Measurements from ENCODE around the gene RAP2B.
A peak's percentile ranks its signal among the peaks of the same experiment; 100 is the strongest.

The RAP2B gene

DNA sequence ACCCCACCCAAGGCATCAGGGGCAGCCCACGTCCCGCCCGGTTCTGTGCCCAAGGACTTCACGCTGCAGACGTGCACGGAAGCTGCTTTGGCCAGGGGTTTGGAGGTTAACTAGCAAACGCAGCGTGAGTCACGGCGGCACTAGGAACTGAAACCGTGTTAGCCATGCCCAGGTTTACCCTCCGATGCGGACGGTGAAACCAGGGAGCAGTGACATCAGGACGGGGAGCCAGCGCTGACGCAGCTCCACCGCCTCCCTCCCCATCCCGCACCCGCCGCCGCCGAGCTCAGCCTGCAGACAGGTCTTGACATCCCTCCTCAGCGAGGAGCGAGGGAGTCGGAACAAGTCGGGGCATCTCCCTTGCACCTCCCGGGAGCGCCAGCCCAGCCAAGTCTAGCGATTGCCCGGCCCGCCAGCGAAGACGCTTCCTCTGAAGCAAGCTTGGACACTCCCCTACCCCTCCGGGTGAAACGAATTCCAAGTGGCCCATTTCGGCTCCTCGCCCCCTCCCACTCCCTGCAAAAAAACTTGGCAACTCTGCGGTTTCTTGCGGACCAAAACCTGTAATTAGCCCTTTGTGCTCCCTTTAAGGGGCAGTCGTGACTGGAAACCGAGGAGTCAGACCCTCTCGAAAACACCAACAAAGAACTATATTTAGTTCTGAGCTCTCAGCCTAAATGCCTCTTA lies 1.4 kb upstream of the RAP2B start:
- DNase-seq (ENCODE audit: low read depth) = peak; percentile 88
- TF ChIP-seq, protein P1, sequence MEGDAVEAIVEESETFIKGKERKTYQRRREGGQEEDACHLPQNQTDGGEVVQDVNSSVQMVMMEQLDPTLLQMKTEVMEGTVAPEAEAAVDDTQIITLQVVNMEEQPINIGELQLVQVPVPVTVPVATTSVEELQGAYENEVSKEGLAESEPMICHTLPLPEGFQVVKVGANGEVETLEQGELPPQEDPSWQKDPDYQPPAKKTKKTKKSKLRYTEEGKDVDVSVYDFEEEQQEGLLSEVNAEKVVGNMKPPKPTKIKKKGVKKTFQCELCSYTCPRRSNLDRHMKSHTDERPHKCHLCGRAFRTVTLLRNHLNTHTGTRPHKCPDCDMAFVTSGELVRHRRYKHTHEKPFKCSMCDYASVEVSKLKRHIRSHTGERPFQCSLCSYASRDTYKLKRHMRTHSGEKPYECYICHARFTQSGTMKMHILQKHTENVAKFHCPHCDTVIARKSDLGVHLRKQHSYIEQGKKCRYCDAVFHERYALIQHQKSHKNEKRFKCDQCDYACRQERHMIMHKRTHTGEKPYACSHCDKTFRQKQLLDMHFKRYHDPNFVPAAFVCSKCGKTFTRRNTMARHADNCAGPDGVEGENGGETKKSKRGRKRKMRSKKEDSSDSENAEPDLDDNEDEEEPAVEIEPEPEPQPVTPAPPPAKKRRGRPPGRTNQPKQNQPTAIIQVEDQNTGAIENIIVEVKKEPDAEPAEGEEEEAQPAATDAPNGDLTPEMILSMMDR (conservative IDR thresholded peaks at IDR 0.05; ENCODE audit: low read depth, low read length) = no peak
- peak overlapping the region; percentile 75 for H3K4me3 ChIP-seq (ENCODE audit: low read depth, low read length)

DNA sequence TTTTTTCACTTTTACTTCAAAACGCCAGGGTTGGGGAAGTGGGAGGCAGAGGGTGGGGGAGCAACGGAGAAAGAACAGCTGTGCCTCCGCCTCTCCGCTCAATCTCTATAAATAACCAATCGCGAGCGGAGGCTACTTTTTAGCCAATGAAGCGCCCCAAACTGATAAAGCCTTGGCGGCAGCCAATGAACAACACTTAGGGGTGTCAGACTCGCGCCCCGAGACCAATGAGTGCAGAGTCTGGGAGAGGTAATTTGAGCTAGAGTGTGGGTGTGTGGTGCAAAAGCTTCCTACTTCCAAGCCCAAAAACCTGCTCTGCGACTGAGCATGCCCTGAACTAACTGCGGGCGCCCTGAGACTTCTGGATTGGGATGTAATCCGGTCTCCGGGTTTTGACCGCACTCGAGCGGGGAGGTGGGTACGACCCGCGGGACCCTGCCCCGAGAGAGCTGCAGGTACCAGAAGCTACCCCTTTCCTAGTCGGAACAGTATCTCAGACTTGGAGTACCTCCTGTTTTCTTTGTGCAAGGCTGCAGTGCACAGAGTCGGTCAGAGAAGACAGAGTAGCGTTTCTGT lies 800 bp upstream of the RAP2B start:
- TF ChIP-seq, protein P1 (conservative IDR thresholded peaks at IDR 0.05; ENCODE audit: low read depth, low read length) = no peak
- peak overlapping the region; percentile 95 for H3K4me3 ChIP-seq (ENCODE audit: low read depth, low read length)
- peak; percentile 100 for DNase-seq (ENCODE audit: low read depth)

GRCh38 chr3:153162513-153163392 lies 727 bp downstream of the RAP2B start:
- TF ChIP-seq, protein P1 (conservative IDR thresholded peaks at IDR 0.05; ENCODE audit: low read depth, low read length) = no peak
- peak; percentile 50 for DNase-seq (ENCODE audit: low read depth)
- peak overlapping the region; percentile 95 for H3K4me3 ChIP-seq (ENCODE audit: low read depth, low read length)

DNA sequence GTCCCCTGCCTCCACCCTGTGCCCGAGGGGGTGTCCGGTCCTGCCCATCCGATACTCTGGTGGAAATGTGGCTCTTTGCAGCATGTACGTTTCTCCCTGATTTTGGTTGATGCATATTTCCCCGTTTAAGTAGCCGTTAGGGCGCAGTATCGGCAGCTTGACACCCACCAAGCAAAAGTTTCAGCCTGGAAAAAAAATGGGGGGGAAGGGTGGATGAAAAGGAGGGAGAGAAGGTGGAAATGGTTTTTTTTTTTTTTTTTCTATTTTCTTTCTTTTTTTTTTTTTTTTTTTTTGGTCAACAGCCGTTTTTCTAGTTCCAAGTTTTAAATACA lies 1.3 kb downstream of the RAP2B start:
- DNase-seq (ENCODE audit: low read depth) = peak; percentile 36
- TF ChIP-seq, protein P1 (conservative IDR thresholded peaks at IDR 0.05; ENCODE audit: low read depth, low read length) = no peak
- H3K4me3 ChIP-seq (ENCODE audit: low read depth, low read length) = peak overlapping the region; percentile 95

- TF ChIP-seq, protein P1 (conservative IDR thresholded peaks at IDR 0.05; ENCODE audit: low read depth, low read length) = no peak
- DNase-seq (ENCODE audit: low read depth) = peak; percentile 25
- H3K4me3 ChIP-seq (ENCODE audit: low read depth, low read length) = peak overlapping the region; percentile 95
Measured at GRCh38 chr3:153163756-153164550, 1.9 kb downstream of the RAP2B start.

- DNase-seq (ENCODE audit: low read depth) = peak; percentile 64
- TF ChIP-seq, protein P1 (conservative IDR thresholded peaks at IDR 0.05; ENCODE audit: low read depth, low read length) = peak; percentile 46
- H3K4me3 ChIP-seq (ENCODE audit: low read depth, low read length) = peak overlapping the region; percentile 95
Measured at GRCh38 chr3:153165261-153165681, 3.2 kb downstream of the RAP2B start.
